DND-41 (cell line): ENCODE data around the gene ANK3.

Source experiments
- ATAC-seq: fragments of 200-7000 bp; cut with Tn5 transposase; 3 replicates; pipeline ENCODE4 v1.9.1; 2021; ENCODE audit warnings: low read depth; ENCODE audit not compliant: insufficient read depth
- DNase-seq: peaks from one replicate; pipeline ENCODE4 v3.0.0-alpha.2; 2020
- H2AFZ ChIP-seq: 2 replicates; pipeline ENCODE4 v1.6.0; 2012; ENCODE audit warnings: low read depth, low read length
- H3K27ac ChIP-seq: 2 replicates; pipeline ENCODE4 v1.5.1; 2012; ENCODE audit warnings: low read length, inconsistent platforms
- H3K27me3 ChIP-seq: fragments of 200-600 bp; sonication (generic); 2 replicates; pipeline ENCODE4 v1.6.0; 2012; ENCODE audit warnings: low read length, mild to moderate bottlenecking, inconsistent platforms; ENCODE audit not compliant: insufficient read depth, poor library complexity
- H3K36me3 ChIP-seq: 2 replicates; pipeline ENCODE4 v1.5.1; 2012; ENCODE audit warnings: low read length, inconsistent platforms; ENCODE audit not compliant: insufficient read depth
- H3K4me1 ChIP-seq: 2 replicates; pipeline ENCODE4 v1.5.1; 2012; ENCODE audit warnings: mild to moderate bottlenecking, low read length; ENCODE audit not compliant: insufficient read depth
- H3K4me2 ChIP-seq: 2 replicates; pipeline ENCODE4 v1.6.0; 2012; ENCODE audit warnings: mild to moderate bottlenecking, moderate library complexity, low read length, inconsistent platforms; ENCODE audit not compliant: insufficient read depth
- H3K4me3 ChIP-seq, 2 experiments: fragments of 200-600 bp in 1 of 2; shearing (Covaris generic) in 1 of 2; 2 replicates each; pipeline ENCODE4 v1.5.1; 2012 to 2016; ENCODE audit warnings: inconsistent platforms in 2 of 2, low read length in 2 of 2, mild to moderate bottlenecking in 2 of 2, low read depth in 1 of 2, moderate library complexity in 1 of 2
- H3K79me2 ChIP-seq: 2 replicates; pipeline ENCODE4 v1.6.0; 2012; ENCODE audit warnings: low read length, inconsistent platforms; ENCODE audit not compliant: insufficient read depth
- H3K9ac ChIP-seq: 2 replicates; pipeline ENCODE4 v1.6.0; 2012; ENCODE audit warnings: low read depth, mild to moderate bottlenecking, inconsistent platforms, low read length, moderate library complexity
- H3K9me3 ChIP-seq: 2 replicates; pipeline ENCODE4 v1.5.1; 2012; ENCODE audit warnings: low read length, moderate library complexity, mild to moderate bottlenecking, inconsistent platforms; ENCODE audit not compliant: insufficient read depth, severe bottlenecking
- H4K20me1 ChIP-seq: 2 replicates; pipeline ENCODE4 v1.6.0; 2012; ENCODE audit warnings: low read length; ENCODE audit not compliant: insufficient read depth
- CTCF ChIP-seq: IDR thresholded peaks from 2 replicates; pipeline ENCODE4 v1.5.1; 2012; ENCODE audit warnings: borderline replicate concordance, low read length, moderate library complexity, mild to moderate bottlenecking; ENCODE audit not compliant: poor library complexity, severe bottlenecking; ENCODE audit errors: extremely low read depth
- EZH2 ChIP-seq: IDR thresholded peaks from 3 replicates; pipeline ENCODE4 v1.6.1; 2012; ENCODE audit warnings: borderline replicate concordance, low read depth, mild to moderate bottlenecking, moderate library complexity, low read length, inconsistent platforms; ENCODE audit not compliant: severe bottlenecking

The ANK3 gene

GRCh38 chr10:60271319-60272040, 118.2 kb downstream of the ANK3 start:
- Histone ChIP-seq H3K4me1 (no peaks in the 10 kb centered on the region), H3K27me3 (peaks cover 3% of the 10 kb centered on the region), H2AFZ (no peak overlapping the region), H3K4me2 (no peak overlapping the region), H3K4me3 (no peak overlapping the region), H3K9ac (no peak overlapping the region), H3K27ac (no peak overlapping the region), H3K9me3 (no peaks in the 10 kb centered on the region), H3K36me3 (no peaks in the 10 kb centered on the region), H3K79me2 (no peaks in the 10 kb centered on the region), H4K20me1 (no peaks in the 10 kb centered on the region)
- DNase-seq (no peak), ATAC-seq (no peak)
- no peak for TF ChIP-seq EZH2
- TF ChIP-seq CTCF, result no peak

DNA sequence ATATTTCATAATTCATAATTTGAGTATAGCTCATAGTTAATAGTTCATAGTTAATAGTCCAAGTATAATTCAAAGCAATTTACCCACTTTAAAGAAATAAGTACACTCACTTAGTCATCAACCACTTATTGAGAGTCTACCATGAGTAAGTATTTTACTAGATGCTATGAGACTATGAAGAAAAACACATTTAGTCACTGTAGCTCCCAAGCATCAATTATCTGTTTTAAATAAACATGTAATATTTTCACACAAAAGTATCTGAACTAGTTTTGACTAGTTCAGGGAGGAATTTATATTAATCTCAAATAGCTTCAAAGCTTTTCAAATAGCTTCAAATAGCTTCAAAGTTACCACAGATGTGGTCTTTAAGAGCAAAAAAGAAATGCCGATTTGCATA, 119.2 kb downstream of the ANK3 start:
- H3K27me3 ChIP-seq, result no peaks in the 10 kb centered on the region
- no peak overlapping the region for H2AFZ ChIP-seq
- H3K36me3 ChIP-seq, result no peaks in the 10 kb centered on the region
- H3K4me3 ChIP-seq, result no peak overlapping the region
- no peak overlapping the region for H3K27ac ChIP-seq
- TF ChIP-seq CTCF (no peak), EZH2 (no peak)
- no peak overlapping the region for H3K4me2 ChIP-seq
- ATAC-seq, result no peak
- H3K9me3 ChIP-seq, result no peaks in the 10 kb centered on the region
- H3K9ac ChIP-seq, result no peak overlapping the region
- no peaks in the 10 kb centered on the region for H4K20me1 ChIP-seq
- H3K4me1 ChIP-seq, result no peaks in the 10 kb centered on the region
- no peak for DNase-seq
- no peaks in the 10 kb centered on the region for H3K79me2 ChIP-seq

DNA sequence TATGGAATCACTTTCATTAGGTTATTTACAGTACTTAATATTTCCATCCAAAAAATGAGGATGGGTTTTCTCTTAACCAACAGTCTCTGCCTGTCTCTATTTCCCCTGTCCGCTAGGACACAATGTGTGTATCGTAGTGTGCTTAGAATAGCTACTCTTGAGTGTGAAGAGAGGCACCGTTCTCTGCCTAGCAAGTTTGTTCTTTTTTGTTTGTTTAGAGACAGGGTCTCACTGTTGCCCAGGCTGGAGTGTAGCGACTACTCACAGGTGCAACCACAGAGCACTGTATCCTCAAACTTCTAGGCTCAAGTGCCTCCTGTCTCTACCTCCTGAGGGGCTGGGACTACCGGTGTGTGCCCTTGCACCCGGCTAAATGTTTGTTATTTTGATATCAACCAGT, 121.9 kb downstream of the ANK3 start:
- no peaks in the 10 kb centered on the region for H3K9me3 ChIP-seq
- H3K4me2 ChIP-seq, result no peak overlapping the region
- H4K20me1 ChIP-seq, result no peaks in the 10 kb centered on the region
- TF ChIP-seq EZH2 (no peak), CTCF (no peak)
- DNase-seq, result no peak
- H3K27ac ChIP-seq, result no peak overlapping the region
- ATAC-seq, result no peak
- H3K9ac ChIP-seq, result no peak overlapping the region
- no peaks in the 10 kb centered on the region for H3K36me3 ChIP-seq
- H3K4me3 ChIP-seq, result no peak overlapping the region
- H3K27me3 ChIP-seq, result no peaks in the 10 kb centered on the region
- H3K4me1 ChIP-seq, result no peaks in the 10 kb centered on the region
- H3K79me2 ChIP-seq, result no peaks in the 10 kb centered on the region
- H2AFZ ChIP-seq, result no peak overlapping the region

DNA sequence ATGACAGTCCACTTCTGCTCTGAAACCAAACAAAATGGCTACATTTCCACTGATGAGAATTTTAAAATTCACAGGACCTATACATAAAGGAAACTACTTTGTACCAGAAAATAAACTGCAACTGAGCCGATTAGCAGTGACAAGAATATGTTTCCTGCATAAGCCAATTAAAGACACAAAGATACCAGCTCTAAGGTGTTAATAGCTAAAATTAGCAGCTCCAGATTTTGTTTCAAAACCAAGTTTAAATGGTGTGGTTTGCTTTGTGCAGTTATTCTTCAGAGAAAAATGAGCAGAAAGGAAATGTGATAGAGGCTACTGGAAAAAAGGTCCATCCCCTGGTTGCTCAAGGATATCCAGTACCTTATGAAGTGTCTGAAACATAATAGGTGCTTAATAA, 123.2 kb downstream of the ANK3 start:
- Histone ChIP-seq H3K4me3 (no peak overlapping the region), H3K9ac (no peak overlapping the region), H2AFZ (no peak overlapping the region), H3K36me3 (no peaks in the 10 kb centered on the region), H4K20me1 (no peaks in the 10 kb centered on the region), H3K4me2 (no peak overlapping the region), H3K4me1 (no peaks in the 10 kb centered on the region), H3K9me3 (no peaks in the 10 kb centered on the region), H3K27me3 (no peaks in the 10 kb centered on the region), H3K79me2 (no peaks in the 10 kb centered on the region), H3K27ac (no peak overlapping the region)
- DNase-seq (no peak), ATAC-seq (no peak)
- TF ChIP-seq CTCF (no peak), EZH2 (no peak)
